IMR-90 (cell line): Measurements from ENCODE around the gene PEX5L. TPM values are rescaled to one million over a fixed set of nuclear protein-coding genes. Genes with fewer than 3 reads are reported as not detected.

Experiments used
- ATAC-seq: fragments of 200-7000 bp; cut with Tn5 transposase; 2 replicates; pipeline ENCODE4 v1.9.1; 2020; ENCODE audit warnings: low read depth, mild to moderate bottlenecking, moderate library complexity
- BruUV-seq: library from RNA; stranded (reverse); fragments of 400-500 nt; replicated peaks from 2 replicates; lab custom pipeline; 2021; lab: Mats Ljungman, UMichigan
- CTCF ChIA-PET: fragments of 300-600 bp; formaldehyde crosslinking; extraction: SDS; loops from one replicate; lab custom pipeline; 2021; ENCODE audit warnings: antibody characterized with exemption; lab: Yijun Ruan, JAX
- POLR2A ChIA-PET: fragments of 300-600 bp; sonication (Branson Sonifier 250); formaldehyde crosslinking; loops from one replicate; lab custom pipeline; 2022; ENCODE audit warnings: antibody characterized with exemption; ENCODE audit not compliant: unreplicated experiment; lab: Charles Lee
- DNase-seq: peaks from one replicate; pipeline ENCODE4 v3.0.0; 2013
- H2AFZ ChIP-seq: replicated peaks from 2 replicates; pipeline ENCODE3; 2013; ENCODE audit warnings: low read length, mild to moderate bottlenecking; ENCODE audit not compliant: poor library complexity
- H2AK5ac ChIP-seq: 2 replicates; pipeline ENCODE4 v1.6.1; 2013; ENCODE audit warnings: low read depth, low read length, inconsistent platforms
- H2AK9ac ChIP-seq: replicated peaks from 2 replicates; pipeline ENCODE3; 2013; ENCODE audit warnings: mild to moderate bottlenecking, low read depth, low read length, moderate library complexity; ENCODE audit not compliant: poor library complexity
- H2BK120ac ChIP-seq: 2 replicates; pipeline ENCODE4 v1.6.1; 2013; ENCODE audit warnings: low read depth, low read length, inconsistent platforms
- H2BK15ac ChIP-seq: 3 replicates; pipeline ENCODE4 v1.6.1; 2013; ENCODE audit warnings: low read depth, low read length, inconsistent platforms
- H2BK20ac ChIP-seq: 2 replicates; pipeline ENCODE4 v1.6.1; 2013; ENCODE audit warnings: low read depth, mild to moderate bottlenecking, inconsistent platforms, low read length, moderate library complexity
- H2BK5ac ChIP-seq: 2 replicates; pipeline ENCODE4 v1.6.1; 2013; ENCODE audit warnings: mild to moderate bottlenecking, low read depth, low read length, inconsistent platforms; ENCODE audit not compliant: poor library complexity, severe bottlenecking
- H3K14ac ChIP-seq: replicated peaks from 2 replicates; pipeline ENCODE4 v1.6.1; 2013; ENCODE audit warnings: low read depth, low read length, inconsistent platforms
- H3K18ac ChIP-seq: 2 replicates; pipeline ENCODE4 v1.6.1; 2013; ENCODE audit warnings: low read depth, low read length, control low read depth
- H3K23ac ChIP-seq: 2 replicates; pipeline ENCODE4 v1.6.1; 2013; ENCODE audit warnings: low read depth, low read length, inconsistent platforms
- H3K27ac ChIP-seq: 2 replicates; pipeline ENCODE4 v1.5.1; 2013; ENCODE audit warnings: mild to moderate bottlenecking, control low read depth, low read length; ENCODE audit not compliant: insufficient read depth
- H3K27me3 ChIP-seq: 2 replicates; pipeline ENCODE4 v1.6.1; 2013; ENCODE audit warnings: low read length; ENCODE audit not compliant: control insufficient read depth, insufficient read depth
- H3K36me3 ChIP-seq: 2 replicates; pipeline ENCODE4 v1.6.1; 2013; ENCODE audit warnings: low read length, mixed read lengths; ENCODE audit not compliant: control insufficient read depth, insufficient read depth
- H3K4ac ChIP-seq: 2 replicates; pipeline ENCODE4 v1.6.1; 2013; ENCODE audit warnings: low read depth, low read length, inconsistent platforms
- H3K4me1 ChIP-seq: 2 replicates; pipeline ENCODE4 v1.6.1; 2013; ENCODE audit warnings: low read length, mixed read lengths; ENCODE audit not compliant: control insufficient read depth, insufficient read depth
- H3K4me2 ChIP-seq: 2 replicates; pipeline ENCODE4 v1.6.1; 2013; ENCODE audit warnings: low read depth, mild to moderate bottlenecking, control low read depth, low read length, moderate library complexity
- H3K4me3 ChIP-seq: 2 replicates; pipeline ENCODE4 v1.5.1; 2013; ENCODE audit warnings: low read depth, mild to moderate bottlenecking, control low read depth, low read length, moderate library complexity; ENCODE audit not compliant: insufficient read depth
- H3K56ac ChIP-seq: 2 replicates; pipeline ENCODE4 v1.6.1; 2013; ENCODE audit warnings: low read length, inconsistent platforms; ENCODE audit not compliant: insufficient read depth; ENCODE audit errors: extremely low read depth
- H3K79me1 ChIP-seq, 2 experiments: 2 replicates each; pipeline ENCODE4 v1.6.1; 2013; ENCODE audit warnings: low read length in 2 of 2, inconsistent platforms in 1 of 2, low read depth in 1 of 2
- H3K9ac ChIP-seq: 2 replicates; pipeline ENCODE4 v1.6.1; 2013; ENCODE audit warnings: low read depth, low read length, control low read depth
- H3K9me1 ChIP-seq: 2 replicates; pipeline ENCODE4 v1.6.1; 2013; ENCODE audit warnings: low read length, inconsistent platforms; ENCODE audit not compliant: insufficient read depth
- H3K9me3 ChIP-seq: 2 replicates; pipeline ENCODE4 v1.6.1; 2013; ENCODE audit warnings: low read length; ENCODE audit not compliant: control insufficient read depth, insufficient read depth
- H4K20me1 ChIP-seq: 2 replicates; pipeline ENCODE4 v1.6.1; 2013; ENCODE audit warnings: low read length, inconsistent platforms; ENCODE audit not compliant: insufficient read depth
- H4K5ac ChIP-seq: 2 replicates; pipeline ENCODE4 v1.6.1; 2013; ENCODE audit warnings: mild to moderate bottlenecking, low read depth, low read length, control low read depth
- H4K8ac ChIP-seq, 2 experiments: 2 replicates each; pipeline ENCODE4 v1.6.1; 2013; ENCODE audit warnings: low read depth in 2 of 2, low read length in 2 of 2, control low read depth in 1 of 2, inconsistent platforms in 1 of 2
- H4K91ac ChIP-seq: 2 replicates; pipeline ENCODE4 v1.6.1; 2013; ENCODE audit warnings: low read depth, low read length, inconsistent platforms; ENCODE audit not compliant: insufficient read depth
- MAZ ChIP-seq: IDR thresholded peaks from 2 replicates; pipeline ENCODE4 v1.6.1; 2012; ENCODE audit warnings: low read depth, mild to moderate bottlenecking, low read length, improper control_type of control experiment, moderate library complexity, borderline replicate concordance
- POLR2A ChIP-seq: IDR thresholded peaks from 2 replicates; pipeline ENCODE4 v1.6.1; 2012; ENCODE audit warnings: mild to moderate bottlenecking, low read depth, low read length
- WGBS, 2 experiments: methylation state at CpG; one replicate each; pipeline versions ENCODE4 v1.1.5 to v1.1.7; 2013; ENCODE audit warnings: missing lambda C conversion rate in 2 of 2; ENCODE audit not compliant: insufficient read length in 1 of 2; ENCODE audit errors: extremely low coverage in 2 of 2; 5-methylcytosine and 5-hydroxymethylcytosine counted together
- dilution Hi-C: fragments of 300-500 bp; cut with HindIII; formaldehyde crosslinking; loops from one replicate; pipeline ENCODE4 v1.14.3; 2018; ENCODE audit warnings: low sequenced_read_pairs; ENCODE audit not compliant: unreplicated experiment
- in situ Hi-C: fragments of 300-500 bp; cut with MboI; formaldehyde crosslinking; loops from 3 replicates; pipeline ENCODE4 v1.14.3; 2019; ENCODE audit warnings: low sequenced_read_pairs, inconsistent platforms, mixed read lengths
- intact Hi-C: fragments of 100-400 bp; cut with micrococcal nuclease; formaldehyde crosslinking; loops from 2 replicates; pipeline ENCODE4 v1.10.0; 2022
- polyA plus RNA-seq, 3 experiments: library from polyadenylated mRNA; depleted of rRNA; stranded (reverse); fragments of >200 nt; gene quantifications; 2 replicates each; pipeline ENCODE4 v1.2.3, GENCODE V29; 2012; ENCODE audit warnings: low replicate concordance in 1 of 3
- total RNA-seq: library from RNA; depleted of rRNA; stranded (reverse); fragments of >200 nt; gene quantifications from 2 replicates; pipeline ENCODE4 v1.2.3, GENCODE V29; 2012

PEX5L gene
- total and polyA plus RNA-seq, 2 of the 4 experiments (the other 2 are of a cell fraction): not detected

DNA sequence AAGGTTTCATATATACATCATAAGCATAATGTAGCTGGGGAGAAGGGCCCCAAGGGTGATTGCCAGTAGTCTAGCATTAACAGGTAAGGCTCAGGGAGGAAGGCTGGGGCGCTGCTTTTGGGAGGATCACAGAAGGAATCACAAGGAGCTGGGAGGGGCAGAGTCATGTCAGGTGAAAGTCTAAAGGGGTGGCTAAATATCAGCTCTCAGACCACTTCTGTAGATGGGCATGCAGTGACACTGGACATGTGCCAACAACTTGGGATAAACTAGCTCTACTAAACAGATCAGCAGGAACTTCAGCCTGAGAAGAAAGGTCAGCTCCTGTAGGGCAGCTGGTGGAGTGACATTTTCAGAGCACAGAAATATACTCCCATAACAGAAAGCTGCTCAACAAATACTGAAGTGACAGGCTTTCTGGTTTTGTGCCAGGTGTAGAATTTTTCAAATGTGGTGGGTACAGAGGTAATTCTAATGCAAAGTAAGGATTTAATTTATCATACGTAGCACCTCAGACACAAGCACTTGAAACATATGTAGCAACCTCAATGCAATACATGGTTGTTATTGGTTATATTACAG, 79.4 kb downstream of the PEX5L start:
- dilution Hi-C loops (no loop called here), in situ Hi-C loops (no loop called here), intact Hi-C loops (no loop called here)
- H2AFZ ChIP-seq: no peak overlapping the region
- 0% methylated on average over 1 of the region's 2 CpGs; no CpG with 5 or more reads in 1 of the 2 experiments for WGBS, 2 experiments
- H4K5ac ChIP-seq: no peak overlapping the region
- no peak overlapping the region for H3K4ac ChIP-seq
- H2AK9ac ChIP-seq: no peak overlapping the region
- TF ChIP-seq MAZ: no peak
- TF ChIP-seq POLR2A: no peak
- H3K9me3 ChIP-seq: no peaks in the 10 kb centered on the region
- H3K23ac ChIP-seq: no peak overlapping the region
- H3K4me3 ChIP-seq: no peak overlapping the region
- ChIA-PET CTCF (no interaction called here), POLR2A (no interaction called here)
- DNase-seq (no peak), ATAC-seq (no peak)
- no peak overlapping the region for H2AK5ac ChIP-seq
- no peak overlapping the region for H3K9ac ChIP-seq
- no peak overlapping the region for H3K4me2 ChIP-seq
- BruUV-seq: no TSS peak
- no peak overlapping the region for H3K18ac ChIP-seq
- H4K20me1 ChIP-seq: no peaks in the 10 kb centered on the region
- no peaks in the 10 kb centered on the region for H3K9me1 ChIP-seq
- H3K36me3 ChIP-seq: no peaks in the 10 kb centered on the region
- no peak overlapping the region for H3K56ac ChIP-seq
- no peaks in the 10 kb centered on the region for H3K4me1 ChIP-seq
- no peak overlapping the region for H2BK20ac ChIP-seq
- H3K27ac ChIP-seq: no peak overlapping the region
- H4K91ac ChIP-seq: no peak overlapping the region
- H2BK5ac ChIP-seq: no peak overlapping the region
- no peak overlapping the region for H2BK120ac ChIP-seq
- no peaks in the 10 kb centered on the region for H3K79me1 ChIP-seq
- no peak overlapping the region for H3K14ac ChIP-seq
- H3K27me3 ChIP-seq: no peaks in the 10 kb centered on the region
- H4K8ac ChIP-seq: no peak overlapping the region
- H2BK15ac ChIP-seq: no peak overlapping the region
